GM12873 (cell line): Measurements from ENCODE around the gene IL1RAPL2.

Experiments
- TF ChIP-seq, protein P1 (sequence below): IDR thresholded peaks from 2 replicates; pipeline ENCODE4 v1.5.1; 2012; ENCODE audit warnings: low read depth, mild to moderate bottlenecking, moderate library complexity, low read length, control low read depth; ENCODE audit not compliant: insufficient read depth; ENCODE audit errors: missing control alignments

The IL1RAPL2 gene

DNA sequence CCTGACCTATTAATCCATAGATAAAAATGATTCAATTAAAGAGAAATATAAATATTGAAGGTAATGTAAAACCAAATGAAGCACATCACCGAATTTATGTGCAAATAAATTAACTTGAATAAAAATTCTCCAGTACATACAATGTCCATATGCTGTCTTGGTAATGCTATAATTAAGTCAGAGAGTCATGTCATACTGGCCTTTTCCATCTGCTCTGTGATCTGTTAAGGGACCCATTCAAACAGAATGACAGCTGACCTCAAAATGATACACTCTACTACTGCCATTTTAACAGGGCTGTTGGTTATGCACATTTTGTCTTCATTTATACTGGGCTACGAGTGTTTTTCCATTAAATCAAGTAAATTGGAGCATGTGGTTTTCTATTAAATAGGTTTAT, 555.2 kb downstream of the IL1RAPL2 start:
- TF ChIP-seq, protein P1, sequence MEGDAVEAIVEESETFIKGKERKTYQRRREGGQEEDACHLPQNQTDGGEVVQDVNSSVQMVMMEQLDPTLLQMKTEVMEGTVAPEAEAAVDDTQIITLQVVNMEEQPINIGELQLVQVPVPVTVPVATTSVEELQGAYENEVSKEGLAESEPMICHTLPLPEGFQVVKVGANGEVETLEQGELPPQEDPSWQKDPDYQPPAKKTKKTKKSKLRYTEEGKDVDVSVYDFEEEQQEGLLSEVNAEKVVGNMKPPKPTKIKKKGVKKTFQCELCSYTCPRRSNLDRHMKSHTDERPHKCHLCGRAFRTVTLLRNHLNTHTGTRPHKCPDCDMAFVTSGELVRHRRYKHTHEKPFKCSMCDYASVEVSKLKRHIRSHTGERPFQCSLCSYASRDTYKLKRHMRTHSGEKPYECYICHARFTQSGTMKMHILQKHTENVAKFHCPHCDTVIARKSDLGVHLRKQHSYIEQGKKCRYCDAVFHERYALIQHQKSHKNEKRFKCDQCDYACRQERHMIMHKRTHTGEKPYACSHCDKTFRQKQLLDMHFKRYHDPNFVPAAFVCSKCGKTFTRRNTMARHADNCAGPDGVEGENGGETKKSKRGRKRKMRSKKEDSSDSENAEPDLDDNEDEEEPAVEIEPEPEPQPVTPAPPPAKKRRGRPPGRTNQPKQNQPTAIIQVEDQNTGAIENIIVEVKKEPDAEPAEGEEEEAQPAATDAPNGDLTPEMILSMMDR, result no peak

DNA sequence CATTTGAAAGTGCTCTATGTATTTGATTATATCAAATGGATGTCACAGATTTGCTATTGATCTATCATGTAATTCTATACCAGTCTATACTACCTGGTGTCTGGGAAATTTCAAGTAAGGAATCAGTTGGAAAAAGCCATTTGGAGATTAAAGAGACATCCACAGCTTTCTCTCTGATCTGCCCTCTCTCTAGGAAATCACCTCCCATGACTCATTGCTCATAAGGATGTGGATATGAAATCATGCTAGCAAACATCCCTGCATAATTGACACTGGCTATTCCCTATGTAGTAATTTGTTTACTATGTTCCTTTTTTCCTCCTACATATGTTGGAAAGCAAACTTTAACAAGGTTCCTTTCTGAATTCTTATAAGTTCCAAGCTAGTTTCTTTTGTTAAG, 560.2 kb downstream of the IL1RAPL2 start:
- TF ChIP-seq, protein P1, result no peak

DNA sequence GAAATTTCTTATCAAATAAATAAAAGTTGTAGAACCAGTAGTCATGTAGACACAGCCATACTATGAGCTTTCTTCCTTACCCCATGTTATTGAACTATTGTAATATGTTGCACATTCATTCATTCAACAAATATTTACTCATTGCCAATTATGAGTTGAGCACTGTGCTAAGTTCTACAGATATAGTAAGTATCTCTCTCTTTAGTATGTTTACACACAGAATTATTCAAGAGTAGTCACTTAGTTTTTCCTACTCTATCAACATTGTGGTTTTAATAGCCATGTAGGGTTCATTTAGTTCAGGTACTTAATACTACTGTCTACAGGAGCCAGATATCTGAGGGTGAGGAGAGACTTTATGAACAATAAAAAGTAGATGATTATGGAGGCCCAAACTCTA, 568.3 kb downstream of the IL1RAPL2 start:
- TF ChIP-seq, protein P1, result no peak

DNA sequence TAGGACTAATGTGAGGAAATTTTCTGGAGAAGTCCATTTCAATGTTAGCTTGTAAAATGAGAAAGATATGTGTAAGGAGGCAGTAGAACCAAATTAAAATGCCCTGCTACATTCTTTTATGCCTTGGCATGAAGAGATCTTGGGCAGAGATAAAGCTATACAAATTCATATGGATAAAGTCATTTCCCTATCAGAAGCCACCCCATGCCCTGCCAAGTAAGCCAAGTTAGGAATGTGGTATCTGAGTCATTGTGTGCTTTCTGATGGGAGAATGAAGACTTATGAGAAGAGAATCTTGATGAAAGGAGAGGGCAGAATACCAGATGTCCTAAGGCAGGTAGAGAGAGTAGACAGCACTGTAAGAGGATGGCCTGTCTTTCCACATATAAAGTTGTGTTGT, 570.8 kb downstream of the IL1RAPL2 start:
- TF ChIP-seq, protein P1, result no peak

DNA sequence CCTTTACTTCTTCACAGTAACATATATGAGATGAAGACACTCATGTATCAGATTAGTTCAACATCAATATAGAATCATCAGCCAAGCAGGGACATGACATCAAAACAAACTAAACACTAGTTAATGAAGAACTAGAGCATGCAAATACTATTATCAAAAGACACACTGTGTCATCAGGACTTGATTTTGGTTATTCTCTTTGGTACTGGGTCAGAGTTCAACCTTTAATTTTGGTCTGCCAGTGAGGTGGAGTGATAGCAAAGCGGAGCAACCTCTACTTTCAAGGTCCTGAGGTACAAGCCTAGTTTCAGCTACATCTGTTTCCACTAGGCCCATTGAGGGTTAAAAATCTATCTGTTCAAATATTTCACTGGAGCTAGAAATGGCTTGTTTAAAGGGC, 584.0 kb downstream of the IL1RAPL2 start:
- TF ChIP-seq, protein P1, result no peak

DNA sequence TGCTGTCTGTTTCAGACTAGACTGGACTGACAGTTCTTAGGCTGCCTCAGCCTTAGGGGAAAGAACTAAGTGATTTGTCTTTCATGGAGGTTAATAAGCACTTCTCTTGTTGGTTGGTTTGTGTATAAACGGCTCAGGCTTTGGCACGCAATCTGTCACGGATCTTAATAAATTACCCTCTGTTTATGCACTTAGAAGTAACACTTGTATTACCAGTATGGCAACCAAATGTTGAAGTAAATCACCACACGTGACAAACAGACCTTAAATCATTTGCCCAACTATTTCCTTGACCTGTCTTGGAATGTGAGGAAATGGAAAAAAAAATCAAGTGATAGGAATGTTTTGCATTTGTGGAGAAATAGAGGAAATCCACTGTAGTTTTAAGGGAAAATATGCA, 584.6 kb downstream of the IL1RAPL2 start:
- TF ChIP-seq, protein P1, result no peak

DNA sequence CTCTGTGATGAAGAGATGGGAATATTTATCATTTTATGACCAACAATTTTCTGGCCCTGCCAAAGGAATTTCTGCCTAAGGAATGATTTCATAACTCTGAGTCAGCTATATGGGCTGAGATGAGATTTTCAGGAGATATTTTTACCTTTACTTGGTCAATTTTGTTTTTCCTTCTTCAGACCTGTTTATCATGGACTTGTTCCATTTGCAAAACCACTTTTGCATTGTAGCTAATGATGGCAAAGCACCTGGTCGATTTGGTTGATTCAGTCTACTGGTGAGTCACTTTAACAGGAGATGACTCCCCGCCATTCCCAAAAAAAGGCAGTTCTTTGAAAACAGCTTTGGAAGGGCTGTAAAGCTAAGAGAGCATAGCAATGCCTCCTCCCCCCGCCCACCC, 601.2 kb downstream of the IL1RAPL2 start:
- TF ChIP-seq, protein P1, result no peak
